Lower lobe of right lung (tissue), 2 donors: ENCODE results near the gene DMD. TPM values are rescaled to one million over a fixed set of nuclear protein-coding genes. Genes with fewer than 3 reads are reported as not detected.
"Not testable (repeated sequence)": the region's sequence is repeated elsewhere in the genome, so short reads cannot be mapped to it uniquely, and the experiment has no call there.

Experiments
- ATAC-seq, 2 donors: fragments of 200-7000 bp; cut with Tn5 transposase; one replicate each; pipeline ENCODE4 v1.9.1; 2020 to 2022; ENCODE audit warnings: mild to moderate bottlenecking in 2 of 2, moderate library complexity in 2 of 2
- DNase-seq: peaks from one replicate; pipeline ENCODE4 v3.0.0-alpha.2; 2020
- H3K27ac ChIP-seq: fragments of 200-600 bp; one replicate; pipeline ENCODE4 v1.8.0; 2022
- H3K27me3 ChIP-seq: fragments of 200-600 bp; one replicate; pipeline ENCODE4 v1.8.0; 2022; ENCODE audit warnings: low read depth
- H3K36me3 ChIP-seq: fragments of 200-600 bp; one replicate; pipeline ENCODE4 v1.8.0; 2022; ENCODE audit warnings: mild to moderate bottlenecking
- H3K4me1 ChIP-seq: fragments of 200-600 bp; one replicate; pipeline ENCODE4 v1.8.0; 2022
- H3K4me3 ChIP-seq: fragments of 200-600 bp; one replicate; pipeline ENCODE4 v1.8.0; 2022; ENCODE audit warnings: mild to moderate bottlenecking
- H3K9me3 ChIP-seq: fragments of 200-600 bp; one replicate; pipeline ENCODE4 v1.8.0; 2022
- intact Hi-C: fragments of 100-400 bp; cut with DNase I; formaldehyde crosslinking; loops from one replicate; pipeline ENCODE4 v1.11.0; 2022
- total RNA-seq: library from RNA; stranded (reverse); fragmentation: NEBNext Ultra II Directional; extraction: Animal tissue kit (Norgen Biotek cat#: 25700); gene quantifications from one replicate; pipeline ENCODE4 v1.2.1, GENCODE V29; 2021
- TF ChIP-seq, protein P1 (sequence below): fragments of 200-600 bp; IDR thresholded peaks from one replicate; pipeline ENCODE4 v1.8.0; 2022; ENCODE audit warnings: antibody characterized with exemption, mild to moderate bottlenecking
- donor health status: DM: no; HTN: yes; CAD: no; lungs with severe emphysema.

Gene DMD
- total RNA-seq, 1 donor from 2014 or later, result 29.4 TPM

DNA sequence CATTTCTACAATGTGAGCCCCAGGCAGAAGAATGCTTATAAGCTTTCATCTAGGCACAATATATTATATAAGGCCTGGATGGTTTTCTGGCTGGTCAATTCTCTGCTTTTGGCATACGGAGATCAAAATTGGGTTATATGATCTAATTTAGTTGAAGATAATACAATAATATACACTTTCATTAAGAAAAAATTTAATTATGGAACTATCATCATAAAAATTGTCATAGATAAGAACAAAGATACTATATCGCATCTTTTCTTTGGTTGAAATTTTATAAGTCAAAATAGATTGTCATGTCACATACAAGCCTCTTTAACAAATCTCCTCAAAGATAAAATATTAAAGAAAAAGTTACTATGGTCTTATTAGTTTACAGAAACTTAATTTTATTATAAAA lies 17.1 kb downstream of the DMD start:
- no peaks in the 10 kb centered on the region for H3K4me1 ChIP-seq
- TF ChIP-seq, protein P1, sequence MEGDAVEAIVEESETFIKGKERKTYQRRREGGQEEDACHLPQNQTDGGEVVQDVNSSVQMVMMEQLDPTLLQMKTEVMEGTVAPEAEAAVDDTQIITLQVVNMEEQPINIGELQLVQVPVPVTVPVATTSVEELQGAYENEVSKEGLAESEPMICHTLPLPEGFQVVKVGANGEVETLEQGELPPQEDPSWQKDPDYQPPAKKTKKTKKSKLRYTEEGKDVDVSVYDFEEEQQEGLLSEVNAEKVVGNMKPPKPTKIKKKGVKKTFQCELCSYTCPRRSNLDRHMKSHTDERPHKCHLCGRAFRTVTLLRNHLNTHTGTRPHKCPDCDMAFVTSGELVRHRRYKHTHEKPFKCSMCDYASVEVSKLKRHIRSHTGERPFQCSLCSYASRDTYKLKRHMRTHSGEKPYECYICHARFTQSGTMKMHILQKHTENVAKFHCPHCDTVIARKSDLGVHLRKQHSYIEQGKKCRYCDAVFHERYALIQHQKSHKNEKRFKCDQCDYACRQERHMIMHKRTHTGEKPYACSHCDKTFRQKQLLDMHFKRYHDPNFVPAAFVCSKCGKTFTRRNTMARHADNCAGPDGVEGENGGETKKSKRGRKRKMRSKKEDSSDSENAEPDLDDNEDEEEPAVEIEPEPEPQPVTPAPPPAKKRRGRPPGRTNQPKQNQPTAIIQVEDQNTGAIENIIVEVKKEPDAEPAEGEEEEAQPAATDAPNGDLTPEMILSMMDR, result no peak
- DNase-seq, result no peak
- intact Hi-C loops, result no loop called here
- H3K4me3 ChIP-seq, result no peak overlapping the region
- no peaks in the 10 kb centered on the region for H3K9me3 ChIP-seq
- no peaks in the 10 kb centered on the region for H3K27me3 ChIP-seq
- H3K36me3 ChIP-seq, result no peaks in the 10 kb centered on the region
- no peak overlapping the region for H3K27ac ChIP-seq
- ATAC-seq, result no peak

GRCh38 chrX:33190016-33190415 lies 21.3 kb downstream of the DMD start:
- H3K4me1 ChIP-seq, result no peaks in the 10 kb centered on the region
- no peaks in the 10 kb centered on the region for H3K27me3 ChIP-seq
- intact Hi-C loops, result no loop called here
- TF ChIP-seq, protein P1, result no peak
- ATAC-seq, result no peak
- no peaks in the 10 kb centered on the region for H3K36me3 ChIP-seq
- no peak overlapping the region for H3K4me3 ChIP-seq
- no peaks in the 10 kb centered on the region for H3K9me3 ChIP-seq
- H3K27ac ChIP-seq, result no peak overlapping the region
- no peak for DNase-seq

DNA sequence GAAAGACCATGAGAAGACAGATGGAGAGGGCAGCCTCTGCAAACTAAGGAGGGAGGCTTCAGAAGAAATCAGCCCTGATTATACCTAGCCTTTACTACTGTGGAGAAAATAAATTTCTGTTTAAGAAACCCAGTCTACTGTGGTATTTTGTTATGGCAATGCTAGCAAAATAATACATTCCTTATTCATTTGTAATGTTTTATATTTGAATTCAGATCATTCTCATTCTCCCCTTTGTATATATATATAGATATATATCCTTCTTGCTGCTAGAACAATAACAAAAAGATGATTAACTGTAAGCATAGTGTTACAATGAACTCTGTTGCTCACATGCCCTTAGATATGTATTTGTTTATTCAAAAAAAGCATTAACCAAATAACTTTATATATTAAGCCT lies 22.5 kb downstream of the DMD start:
- Histone ChIP-seq H3K27ac (no peak overlapping the region), H3K36me3 (no peaks in the 10 kb centered on the region), H3K4me3 (no peak overlapping the region), H3K9me3 (no peaks in the 10 kb centered on the region), H3K27me3 (no peaks in the 10 kb centered on the region), H3K4me1 (no peaks in the 10 kb centered on the region)
- ATAC-seq (no peak), DNase-seq (no peak)
- intact Hi-C loops, result no loop called here
- TF ChIP-seq, protein P1, result no peak

GRCh38 chrX:33188286-33188685 lies 23.1 kb downstream of the DMD start:
- H3K36me3 ChIP-seq, result no peaks in the 10 kb centered on the region
- TF ChIP-seq, protein P1, result no peak
- intact Hi-C loops, result no loop called here
- no peaks in the 10 kb centered on the region for H3K4me1 ChIP-seq
- no peak for DNase-seq
- no peaks in the 10 kb centered on the region for H3K27me3 ChIP-seq
- H3K4me3 ChIP-seq, result no peak overlapping the region
- no peak for ATAC-seq
- H3K9me3 ChIP-seq, result no peaks in the 10 kb centered on the region
- no peak overlapping the region for H3K27ac ChIP-seq

DNA sequence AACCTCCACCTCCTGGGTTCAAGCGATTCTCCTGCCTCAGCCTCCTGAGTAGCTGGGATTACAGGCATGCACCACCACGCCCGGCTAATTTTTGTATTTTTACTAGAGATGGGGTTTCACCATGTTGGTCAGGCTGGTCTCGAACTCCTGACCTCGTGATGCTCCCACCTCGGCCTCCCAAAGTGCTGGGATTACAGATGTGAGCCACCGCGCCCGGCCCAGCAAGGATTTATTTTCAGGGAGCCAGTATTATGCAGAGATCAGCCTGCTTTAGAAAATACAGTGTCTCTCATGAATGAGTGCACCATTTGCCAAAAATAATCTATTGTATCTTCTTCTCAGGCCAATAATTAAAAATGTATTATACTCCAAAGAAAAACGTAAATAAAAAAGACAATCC lies 26.5 kb downstream of the DMD start:
- H3K9me3 ChIP-seq, H3K4me1 ChIP-seq, H3K27me3 ChIP-seq, H3K27ac ChIP-seq, intact Hi-C loops, H3K36me3 ChIP-seq, DNase-seq, ATAC-seq, H3K4me3 ChIP-seq: not testable (repeated sequence)

DNA sequence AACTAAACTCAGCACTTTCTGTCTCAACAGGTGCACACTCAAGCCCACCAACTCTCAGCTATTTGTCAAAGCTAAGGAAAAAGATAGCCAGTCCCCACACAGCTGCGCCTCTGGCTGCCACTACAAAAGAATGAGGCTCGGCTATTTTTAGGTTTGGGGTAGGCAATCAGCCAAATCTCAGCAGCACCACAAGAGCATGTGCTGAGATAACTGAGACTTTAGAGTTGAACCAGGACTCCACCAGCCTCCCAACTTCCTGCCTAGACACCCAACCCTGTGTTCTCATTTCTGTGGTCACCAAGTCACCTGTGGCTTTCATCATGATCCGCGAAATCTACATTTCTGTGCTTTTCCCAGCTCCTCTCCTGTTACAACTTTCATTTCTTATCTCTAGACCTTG lies 28.0 kb downstream of the DMD start:
- Histone ChIP-seq H3K4me3 (no peak overlapping the region), H3K9me3 (no peaks in the 10 kb centered on the region), H3K27me3 (no peaks in the 10 kb centered on the region), H3K36me3 (no peaks in the 10 kb centered on the region), H3K27ac (no peak overlapping the region), H3K4me1 (no peaks in the 10 kb centered on the region)
- ATAC-seq (peak in 1 of 2 donors; percentile 67), DNase-seq (no peak)
- TF ChIP-seq, protein P1, result no peak
- intact Hi-C loops, result no loop called here
